Jurkat, Clone E6-1 (cell line): ENCODE measurements around the gene POU2F1.
"Not testable (repeated sequence)": the region's sequence is repeated elsewhere in the genome, so short reads cannot be mapped to it uniquely, and the experiment has no call there.

ENCODE experiments used
- DNase-seq: peaks from one replicate; pipeline ENCODE4 v3.0.0-alpha.2; 2011; ENCODE audit warnings: low read depth, low spot score
- H3K4me3 ChIP-seq: 2 replicates; pipeline ENCODE4 v1.5.1; 2011; ENCODE audit warnings: mild to moderate bottlenecking, low read length, control low read depth, moderate library complexity

POU2F1 gene

GRCh38 chr1:167297222-167298214 is 76.8 kb downstream of the POU2F1 start:
- H3K4me3 ChIP-seq, result no peak overlapping the region
- DNase-seq, result no peak

- DNase-seq, result no peak
- H3K4me3 ChIP-seq, result no peak overlapping the region
Observed at GRCh38 chr1:167298325-167298724, 77.6 kb downstream of the POU2F1 start.

GRCh38 chr1:167301355-167301754 is 80.7 kb downstream of the POU2F1 start:
- no peak for DNase-seq

GRCh38 chr1:167304165-167304564 is 83.5 kb downstream of the POU2F1 start:
- DNase-seq, result no peak
- H3K4me3 ChIP-seq, result no peak overlapping the region

More at GRCh38 chr1:167301355-167301754, 80.7 kb downstream of the POU2F1 start:
- no peak overlapping the region for H3K4me3 ChIP-seq

GRCh38 chr1:167305059-167305705 is 84.5 kb downstream of the POU2F1 start:
- H3K4me3 ChIP-seq, result no peak overlapping the region
- DNase-seq, result no peak

- no peak overlapping the region for H3K4me3 ChIP-seq
Observed at GRCh38 chr1:167305706-167306277, 85.1 kb downstream of the POU2F1 start.

GRCh38 chr1:167310732-167311131 is 90.0 kb downstream of the POU2F1 start:
- no peak overlapping the region for H3K4me3 ChIP-seq
- no peak for DNase-seq

More at GRCh38 chr1:167305706-167306277, 85.1 kb downstream of the POU2F1 start:
- no peak for DNase-seq

- DNase-seq, result no peak
- no peak overlapping the region for H3K4me3 ChIP-seq
Observed at GRCh38 chr1:167312871-167313270, 92.2 kb downstream of the POU2F1 start.

GRCh38 chr1:167314671-167315070 is 94.0 kb downstream of the POU2F1 start:
- no peak overlapping the region for H3K4me3 ChIP-seq
- no peak for DNase-seq

GRCh38 chr1:167317463-167317862 is 96.8 kb downstream of the POU2F1 start:
- H3K4me3 ChIP-seq, result no peak overlapping the region
- no peak for DNase-seq

- DNase-seq, H3K4me3 ChIP-seq: not testable (repeated sequence)
Observed at GRCh38 chr1:167319206-167319605, 98.5 kb downstream of the POU2F1 start.

- no peak for DNase-seq
- no peak overlapping the region for H3K4me3 ChIP-seq
Observed at GRCh38 chr1:167322483-167322882, 101.8 kb downstream of the POU2F1 start.

- no peak overlapping the region for H3K4me3 ChIP-seq
- no peak for DNase-seq
Observed at GRCh38 chr1:167325151-167325550, 104.5 kb downstream of the POU2F1 start.

GRCh38 chr1:167328306-167328815 is 107.7 kb downstream of the POU2F1 start:
- H3K4me3 ChIP-seq, result no peak overlapping the region
- DNase-seq, result no peak

GRCh38 chr1:167328816-167329483 is 108.3 kb downstream of the POU2F1 start:
- DNase-seq, result no peak
- H3K4me3 ChIP-seq, result no peak overlapping the region

- no peak overlapping the region for H3K4me3 ChIP-seq
- DNase-seq, result no peak
Observed at GRCh38 chr1:167330601-167331293, 110.1 kb downstream of the POU2F1 start.

- DNase-seq, result no peak
- no peak overlapping the region for H3K4me3 ChIP-seq
Observed at GRCh38 chr1:167331650-167332049, 111.0 kb downstream of the POU2F1 start.

- H3K4me3 ChIP-seq, result no peak overlapping the region
- DNase-seq, result no peak
Observed at GRCh38 chr1:167332503-167332902, 111.8 kb downstream of the POU2F1 start.

GRCh38 chr1:167333124-167333523 is 112.4 kb downstream of the POU2F1 start:
- no peak for DNase-seq
- H3K4me3 ChIP-seq, result no peak overlapping the region
